Measurements from ENCODE around the gene NEGR1. TPM values are rescaled to one million over a fixed set of nuclear protein-coding genes. Genes with fewer than 3 reads are reported as not detected.

NEGR1 gene
- total and polyA plus RNA-seq, 2 donors (not counting 3 experiments of a cell fraction or from before 2014, with no cell fraction given) = 6.8 to 21.8 TPM

DNA sequence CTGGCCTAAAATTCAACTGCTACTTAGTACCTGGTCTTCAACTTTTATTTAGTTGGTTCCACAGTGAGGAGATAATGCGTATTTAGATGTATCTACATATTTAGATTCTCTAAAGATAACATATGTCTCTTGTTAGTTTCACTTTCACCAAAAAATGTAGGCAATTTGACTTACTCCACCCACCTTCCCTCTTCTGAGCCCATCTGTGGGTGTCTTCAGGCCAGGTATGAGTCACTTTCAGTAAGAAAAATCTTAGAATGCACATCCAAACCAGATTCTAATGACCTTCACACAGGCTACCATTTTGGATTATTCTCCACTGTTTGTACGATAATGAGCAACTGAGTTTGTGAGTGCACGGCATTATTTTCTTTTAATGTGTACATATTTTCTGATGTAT lies 501.7 kb downstream of the NEGR1 start:
- Histone ChIP-seq H4K20me1 (replicated peaks; ENCODE audit: control insufficient read depth, extremely low read depth, insufficient read depth, low read length) (no peaks in the 10 kb centered on the region), H3K4me3 (replicated peaks in 1 of 3; ENCODE audit: insufficient read depth in 1 of 3, low read depth in 1 of 3, low read length in 3 of 3) (no peak overlapping the region), H3K4me1 (ENCODE audit: control insufficient read depth, extremely low read depth, insufficient read depth, low read length) (no peaks in the 10 kb centered on the region), H3K79me2 (ENCODE audit: control insufficient read depth, insufficient read depth, low read length) (no peaks in the 10 kb centered on the region), H3K9me1 (replicated peaks; ENCODE audit: control insufficient read depth, extremely low read depth, insufficient read depth, low read length) (no peaks in the 10 kb centered on the region), H3K27ac (ENCODE audit: insufficient read depth, low read depth, low read length) (no peak overlapping the region), H3K9ac (replicated peaks; ENCODE audit: extremely low read depth, insufficient read depth, low read length) (no peak overlapping the region), H3K9me3 (replicated peaks; ENCODE audit: control insufficient read depth, insufficient read depth, low read length) (no peaks in the 10 kb centered on the region), H3K4me2 (ENCODE audit: insufficient read depth, low read length) (no peak overlapping the region), H2AFZ (ENCODE audit: low read depth, low read length) (no peak overlapping the region), H3K27me3 (ENCODE audit: control insufficient read depth in 2 of 2, insufficient read depth in 2 of 2, low read length in 2 of 2) (no peaks in the 10 kb centered on the region), H3K36me3 (ENCODE audit: control insufficient read depth in 2 of 2, extremely low read depth in 1 of 2, insufficient read depth in 2 of 2, low read length in 2 of 2) (no peaks in the 10 kb centered on the region)
- BruUV-seq (replicated peaks) = no TSS peak
- dilution Hi-C loops (cut with MboI; ENCODE audit: extremely low pct_ligation_motif_present, low sequenced_read_pairs) = no loop called here
- TF ChIP-seq MYC (IDR thresholded peaks at IDR 0.05; ENCODE audit: low read depth, low read length) = no peak
- no peak for TF ChIP-seq FOS (IDR thresholded peaks at IDR 0.05; ENCODE audit: borderline replicate concordance, insufficient read depth, low read length)
- TF ChIP-seq, protein P1, sequence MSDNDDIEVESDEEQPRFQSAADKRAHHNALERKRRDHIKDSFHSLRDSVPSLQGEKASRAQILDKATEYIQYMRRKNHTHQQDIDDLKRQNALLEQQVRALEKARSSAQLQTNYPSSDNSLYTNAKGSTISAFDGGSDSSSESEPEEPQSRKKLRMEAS (IDR thresholded peaks at IDR 0.05; ENCODE audit: insufficient read depth, insufficient read length) = no peak
- TF ChIP-seq POLR2AphosphoS5 (IDR thresholded peaks at IDR 0.05; ENCODE audit: insufficient read depth, low read depth, low read length) = no peak
- TF ChIP-seq JUN (IDR thresholded peaks at IDR 0.05; ENCODE audit: borderline replicate concordance, insufficient read depth, insufficient read length, low read depth) = no peak
- TF ChIP-seq GATA2 (IDR thresholded peaks at IDR 0.05; ENCODE audit: insufficient read depth, insufficient read length, low read depth, low read length) = no peak
- TF ChIP-seq, protein P2, sequence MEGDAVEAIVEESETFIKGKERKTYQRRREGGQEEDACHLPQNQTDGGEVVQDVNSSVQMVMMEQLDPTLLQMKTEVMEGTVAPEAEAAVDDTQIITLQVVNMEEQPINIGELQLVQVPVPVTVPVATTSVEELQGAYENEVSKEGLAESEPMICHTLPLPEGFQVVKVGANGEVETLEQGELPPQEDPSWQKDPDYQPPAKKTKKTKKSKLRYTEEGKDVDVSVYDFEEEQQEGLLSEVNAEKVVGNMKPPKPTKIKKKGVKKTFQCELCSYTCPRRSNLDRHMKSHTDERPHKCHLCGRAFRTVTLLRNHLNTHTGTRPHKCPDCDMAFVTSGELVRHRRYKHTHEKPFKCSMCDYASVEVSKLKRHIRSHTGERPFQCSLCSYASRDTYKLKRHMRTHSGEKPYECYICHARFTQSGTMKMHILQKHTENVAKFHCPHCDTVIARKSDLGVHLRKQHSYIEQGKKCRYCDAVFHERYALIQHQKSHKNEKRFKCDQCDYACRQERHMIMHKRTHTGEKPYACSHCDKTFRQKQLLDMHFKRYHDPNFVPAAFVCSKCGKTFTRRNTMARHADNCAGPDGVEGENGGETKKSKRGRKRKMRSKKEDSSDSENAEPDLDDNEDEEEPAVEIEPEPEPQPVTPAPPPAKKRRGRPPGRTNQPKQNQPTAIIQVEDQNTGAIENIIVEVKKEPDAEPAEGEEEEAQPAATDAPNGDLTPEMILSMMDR (IDR thresholded peaks at IDR 0.05; ENCODE audit: extremely low read depth in 1 of 2, insufficient read depth in 1 of 2, low read depth in 1 of 2, low read length in 2 of 2) = no peak
- TF ChIP-seq POLR2A (IDR thresholded peaks at IDR 0.05; ENCODE audit: low read depth, low read length) = no peak
- TF ChIP-seq EZH2 (IDR thresholded peaks at IDR 0.05; ENCODE audit: borderline replicate concordance, low read depth, low read length, severe bottlenecking) = no peak
- FAIRE-seq = no peak
- intact Hi-C loops (cut with micrococcal nuclease) = no loop called here
- ChIA-PET CTCF (no interaction called here), POLR2A (no interaction called here)
- no peak for DNase-seq (ENCODE audit: low read depth, low spot score)
